Measurements from ENCODE around the gene MOB2. TPM values are rescaled to one million over a fixed set of nuclear protein-coding genes. Genes with fewer than 3 reads are reported as not detected.

MOB2 gene
- total RNA-seq, 1 donor from 2014 or later, result 50.4 TPM

- Histone ChIP-seq H3K27ac (no peak overlapping the region), H3K4me1 (peaks cover 41% of the 10 kb centered on the region), H3K4me3 (no peak overlapping the region), H3K36me3 (peaks cover 15% of the 10 kb centered on the region), H3K9me3 (no peaks in the 10 kb centered on the region), H3K27me3 (ENCODE audit: low read depth) (no peaks in the 10 kb centered on the region)
- no peak for TF ChIP-seq CTCF (IDR thresholded peaks at IDR 0.05)
- ATAC-seq, result no peak
- intact Hi-C loops (cut with DNase I), result no loop called here
- DNase-seq, result no peak
Observed at GRCh38 chr11:1528710-1529109, 42.1 kb upstream of the MOB2 start.

GRCh38 chr11:1526785-1527184 is 40.2 kb upstream of the MOB2 start:
- no peak overlapping the region for H3K27ac ChIP-seq
- H3K4me1 ChIP-seq, result peaks cover 31% of the 10 kb centered on the region
- no peak for TF ChIP-seq CTCF (IDR thresholded peaks at IDR 0.05)
- intact Hi-C loops (cut with DNase I), result no loop called here
- ATAC-seq, result no peak
- H3K4me3 ChIP-seq, result no peak overlapping the region
- no peaks in the 10 kb centered on the region for H3K27me3 ChIP-seq (ENCODE audit: low read depth)
- H3K36me3 ChIP-seq, result no peaks in the 10 kb centered on the region
- no peak for DNase-seq
- H3K9me3 ChIP-seq, result no peaks in the 10 kb centered on the region

GRCh38 chr11:1523779-1524178 is 37.2 kb upstream of the MOB2 start:
- TF ChIP-seq CTCF (IDR thresholded peaks at IDR 0.05), result no peak
- Histone ChIP-seq H3K9me3 (no peaks in the 10 kb centered on the region), H3K4me1 (peaks cover 41% of the 10 kb centered on the region), H3K36me3 (no peaks in the 10 kb centered on the region), H3K27ac (no peak overlapping the region), H3K4me3 (no peak overlapping the region), H3K27me3 (ENCODE audit: low read depth) (no peaks in the 10 kb centered on the region)
- ATAC-seq (no peak), DNase-seq (no peak)
- intact Hi-C loops (cut with DNase I), result no loop called here

GRCh38 chr11:1523077-1523476 is 36.5 kb upstream of the MOB2 start:
- Histone ChIP-seq H3K36me3 (no peaks in the 10 kb centered on the region), H3K27ac (no peak overlapping the region), H3K4me3 (no peak overlapping the region), H3K4me1 (peaks cover 46% of the 10 kb centered on the region), H3K9me3 (no peaks in the 10 kb centered on the region), H3K27me3 (ENCODE audit: low read depth) (no peaks in the 10 kb centered on the region)
- no peak for TF ChIP-seq CTCF (IDR thresholded peaks at IDR 0.05)
- DNase-seq, result no peak
- intact Hi-C loops (cut with DNase I), result no loop called here
- no peak for ATAC-seq

GRCh38 chr11:1522081-1522424 is 35.5 kb upstream of the MOB2 start:
- TF ChIP-seq CTCF (IDR thresholded peaks at IDR 0.05), result no peak
- no peaks in the 10 kb centered on the region for H3K9me3 ChIP-seq
- DNase-seq (no peak), ATAC-seq (no peak)
- H3K36me3 ChIP-seq, result no peaks in the 10 kb centered on the region
- intact Hi-C loops (cut with DNase I), result no loop called here
- no peaks in the 10 kb centered on the region for H3K27me3 ChIP-seq (ENCODE audit: low read depth)
- H3K27ac ChIP-seq, result no peak overlapping the region
- peaks cover 55% of the 10 kb centered on the region for H3K4me1 ChIP-seq
- no peak overlapping the region for H3K4me3 ChIP-seq

Measured in lower lobe of right lung (tissue), 2 donors.